SHP77 treated with DMSO at 0.1 percent for 48 hours (cell line): Measurements from ENCODE around the gene ZCCHC7.

Experiments used
- DNase-seq: peaks from one replicate; lab custom pipeline; 2025; lab: John Stamatoyannopoulos, UW

The ZCCHC7 gene

DNA sequence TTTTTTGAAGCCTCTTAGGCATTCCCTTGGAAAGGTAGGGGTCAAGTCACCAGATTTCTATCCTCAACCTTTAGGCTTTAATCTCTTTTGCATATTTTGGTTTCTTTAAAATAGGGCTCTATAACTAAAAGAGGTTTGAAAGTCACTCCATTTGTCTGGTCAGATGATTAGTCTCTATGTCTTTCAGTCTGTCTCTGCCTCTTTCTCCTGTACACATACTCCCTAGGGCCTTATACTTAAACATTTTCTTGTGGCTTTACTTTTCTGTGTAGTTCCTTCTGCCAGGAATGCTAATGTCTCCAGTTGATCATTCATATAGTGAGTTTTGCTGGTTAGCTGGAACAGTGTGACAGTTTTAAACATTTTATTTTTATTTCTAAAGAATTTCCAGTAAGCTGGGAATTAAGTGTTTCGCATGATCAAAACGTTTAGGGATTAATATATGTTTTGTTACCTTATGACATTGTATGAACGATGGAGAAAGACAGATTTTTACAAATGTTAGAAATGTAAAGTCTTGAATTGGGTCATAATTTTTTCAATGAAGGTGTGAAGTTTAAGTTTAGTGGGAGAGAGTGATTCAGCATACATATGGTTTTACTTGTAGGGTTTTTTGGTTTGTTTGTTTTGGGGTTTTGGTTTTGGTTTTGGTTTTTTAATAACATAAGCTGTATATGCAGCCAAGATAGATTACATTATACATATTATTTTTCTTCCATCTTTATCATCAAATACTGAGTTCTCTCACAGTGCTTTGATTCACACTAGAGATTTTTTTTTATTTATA, 90.6 kb downstream of the ZCCHC7 start:
- no peak for DNase-seq

DNA sequence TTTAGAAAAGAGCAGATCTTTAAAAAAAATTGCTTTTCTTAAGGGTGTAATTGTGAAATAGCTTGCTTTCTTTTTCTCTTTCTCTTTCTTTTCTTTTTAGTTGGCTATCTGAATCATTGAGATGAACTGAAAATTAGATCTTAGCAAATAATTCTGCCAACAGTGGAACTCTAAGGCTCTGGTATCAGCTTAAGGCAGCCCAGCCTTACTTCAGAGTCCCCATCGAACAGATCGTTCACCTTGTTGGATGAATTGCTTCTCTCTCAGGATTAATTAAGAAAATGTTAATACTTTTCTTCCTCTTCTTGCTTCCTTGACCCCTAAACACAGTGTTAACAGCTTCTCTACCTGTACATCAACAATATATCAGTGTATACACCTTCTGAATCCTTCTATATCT, 92.1 kb downstream of the ZCCHC7 start:
- DNase-seq: no peak

DNA sequence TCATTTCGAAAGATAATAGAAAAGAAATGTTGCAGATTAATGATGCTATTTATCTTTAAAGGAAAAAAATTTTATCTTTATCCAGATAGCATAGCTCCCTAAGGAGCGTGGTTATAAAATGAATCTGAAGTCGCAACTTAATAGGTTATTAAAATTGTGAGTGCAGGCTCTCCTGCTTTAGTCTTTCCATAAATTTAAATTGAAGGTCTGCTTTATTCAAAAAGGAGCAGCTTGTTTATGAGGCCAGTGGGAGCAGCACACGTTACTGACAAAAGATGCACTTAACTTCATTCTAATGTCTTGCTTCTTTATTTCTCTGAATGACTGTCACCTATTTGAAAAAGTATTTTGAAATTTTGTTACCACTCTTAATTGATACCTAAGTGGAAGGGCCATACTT, 95.0 kb downstream of the ZCCHC7 start:
- no peak for DNase-seq

DNA sequence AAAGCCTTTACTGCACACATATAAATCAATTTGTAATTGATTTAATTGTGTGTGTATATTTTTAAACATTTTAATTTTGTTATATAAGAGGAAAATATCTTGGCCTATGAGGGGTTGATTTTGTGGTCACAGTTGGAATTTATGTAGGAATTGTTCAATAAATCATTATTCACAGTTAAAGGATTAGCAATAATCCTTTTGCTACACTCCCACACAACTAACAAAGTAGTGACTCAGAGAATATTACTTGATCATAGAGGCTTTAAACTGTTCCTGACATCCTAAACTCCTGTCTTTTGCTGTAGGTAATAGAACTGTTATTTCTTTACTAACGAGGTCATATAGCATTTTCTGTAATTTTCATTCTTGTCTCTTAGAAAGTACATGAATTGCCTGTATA, 95.5 kb downstream of the ZCCHC7 start:
- DNase-seq: no peak

DNA sequence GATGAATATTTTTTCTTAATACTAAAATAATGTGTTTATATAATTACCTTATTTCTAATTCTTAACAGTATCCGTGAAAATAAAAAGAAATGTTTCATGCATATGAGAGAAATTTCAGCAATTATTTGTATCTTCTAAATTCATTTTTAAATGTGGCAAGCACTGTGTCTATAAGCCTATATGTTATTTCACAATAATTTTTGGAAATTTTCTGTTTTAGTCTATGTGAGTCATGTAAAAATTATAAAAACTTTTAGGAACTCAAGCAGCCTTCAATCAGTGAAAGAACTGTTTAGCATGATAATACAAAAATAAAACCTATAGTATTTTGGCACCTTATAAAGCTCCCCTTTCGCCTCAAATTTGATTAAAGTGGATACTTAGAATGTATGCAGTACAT, 96.8 kb downstream of the ZCCHC7 start:
- no peak for DNase-seq

DNA sequence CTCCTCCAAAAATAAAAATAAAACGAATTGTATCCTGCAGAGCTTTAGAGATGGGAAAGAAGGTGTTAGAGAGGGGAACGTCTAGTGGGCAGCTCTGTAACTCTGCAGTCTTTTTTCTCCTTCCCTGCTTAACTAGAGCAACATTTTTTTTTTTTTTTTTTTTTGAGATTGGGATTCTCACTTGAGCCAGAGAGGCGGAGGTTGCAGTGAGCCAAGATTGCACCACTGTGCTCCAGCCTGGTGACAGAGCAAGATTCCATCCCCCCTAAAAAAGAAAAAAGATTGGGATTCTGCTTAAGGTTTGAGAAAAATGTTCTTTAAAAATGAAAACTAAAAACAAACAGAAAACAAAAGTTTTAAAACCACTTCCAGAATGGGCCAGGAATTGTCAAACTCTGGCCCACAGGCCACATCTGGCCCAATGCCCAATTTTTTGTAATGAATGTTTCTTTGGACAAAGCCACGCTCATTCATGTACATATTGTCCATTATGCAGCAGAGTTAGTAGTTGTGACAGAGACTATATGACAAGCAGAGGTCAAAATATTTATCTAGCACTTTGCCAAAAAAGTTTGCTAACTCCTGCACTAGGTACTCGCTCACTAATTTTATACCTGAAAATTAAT, 98.5 kb downstream of the ZCCHC7 start:
- no peak for DNase-seq

DNA sequence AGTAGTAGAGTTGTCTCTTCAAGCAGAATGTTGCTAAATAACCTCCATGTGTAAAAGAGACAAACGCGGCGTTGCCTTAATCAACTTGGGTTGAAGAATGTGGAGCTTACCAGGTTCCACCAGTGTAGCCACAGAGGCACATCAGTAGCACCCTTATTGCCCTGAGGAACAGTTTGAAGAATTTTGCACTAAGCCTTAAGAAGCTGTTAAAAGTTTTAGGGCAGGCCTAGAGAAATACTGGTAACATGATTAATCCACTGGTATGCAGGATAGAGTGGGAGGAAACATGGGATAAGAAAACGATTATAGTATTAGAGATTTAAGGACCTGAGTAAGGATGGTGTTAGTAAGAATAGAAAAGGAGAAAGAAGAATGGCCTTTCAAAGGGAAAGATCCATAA, 100.6 kb downstream of the ZCCHC7 start:
- DNase-seq: no peak

DNA sequence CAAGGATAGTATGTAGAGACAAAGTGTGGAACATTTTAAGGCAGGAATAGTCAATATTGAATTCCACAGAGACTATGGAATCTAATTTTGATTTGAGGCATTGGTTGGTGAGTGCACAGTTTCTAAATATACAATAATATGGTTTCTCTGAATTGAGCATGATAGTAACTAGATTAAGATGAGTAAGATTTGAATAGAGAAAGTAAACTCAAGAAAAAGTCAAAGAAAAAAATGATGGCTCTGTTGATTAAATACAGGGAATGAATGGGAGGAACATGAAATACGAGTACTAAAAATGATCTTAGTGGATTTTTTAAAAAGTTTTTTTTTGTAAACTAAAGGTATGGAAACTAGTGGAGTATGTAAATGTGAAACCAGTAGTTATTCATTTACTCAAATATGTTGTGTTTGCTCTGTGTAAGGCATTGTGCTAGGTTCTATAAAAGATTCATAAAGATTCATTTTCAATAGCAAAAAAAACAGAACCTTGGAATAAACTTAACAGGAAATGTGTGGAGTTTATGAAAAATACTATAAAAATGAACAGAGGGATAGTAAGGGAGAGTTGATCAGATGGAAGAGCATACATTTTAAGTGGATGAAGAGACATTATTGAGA, 101.2 kb downstream of the ZCCHC7 start:
- DNase-seq: no peak

DNA sequence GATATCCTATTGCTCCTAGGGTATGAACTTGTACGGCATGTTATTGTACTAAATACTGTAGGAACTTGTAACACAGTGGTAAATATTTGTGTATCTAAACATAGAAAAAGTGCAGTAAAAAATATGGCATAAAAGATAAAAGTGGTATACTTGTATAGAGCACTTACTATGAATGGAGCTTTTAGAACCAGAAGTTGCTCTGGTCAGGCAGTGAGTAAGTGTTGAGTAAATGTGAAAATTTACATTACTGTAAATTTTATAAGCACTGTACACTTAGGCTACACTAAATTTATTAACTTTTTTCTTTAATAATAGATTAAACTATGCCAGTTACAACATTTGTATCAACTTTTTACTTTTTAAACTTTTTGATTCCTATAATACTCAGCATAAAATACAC, 109.1 kb downstream of the ZCCHC7 start:
- DNase-seq: no peak

DNA sequence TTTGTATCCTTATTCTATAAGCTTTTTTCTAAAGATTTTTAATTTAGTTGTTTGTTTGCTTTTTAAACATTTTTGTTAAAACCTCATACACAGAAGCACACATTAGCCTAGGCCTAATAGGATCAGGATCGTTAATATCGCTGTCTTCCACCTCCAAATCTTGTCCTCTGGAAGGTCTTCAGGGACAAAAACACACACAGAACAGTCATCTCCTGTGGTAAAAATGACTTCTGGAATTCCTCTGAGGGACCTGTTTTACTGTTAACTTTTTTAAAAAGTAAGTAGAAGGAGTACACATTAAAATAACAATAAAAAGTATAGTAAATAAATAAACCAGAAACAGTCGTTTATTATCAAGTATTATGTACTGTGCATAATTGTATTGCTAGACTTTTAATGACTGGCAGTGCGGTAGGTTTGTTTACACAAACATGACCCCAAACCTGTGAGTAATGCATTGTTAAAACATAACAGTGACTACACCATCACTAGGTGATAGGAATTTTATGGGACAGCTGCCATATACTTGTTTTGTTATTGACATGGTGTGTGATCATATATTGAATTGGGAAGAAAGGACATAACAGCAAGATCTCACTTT, 109.6 kb downstream of the ZCCHC7 start:
- no peak for DNase-seq

DNA sequence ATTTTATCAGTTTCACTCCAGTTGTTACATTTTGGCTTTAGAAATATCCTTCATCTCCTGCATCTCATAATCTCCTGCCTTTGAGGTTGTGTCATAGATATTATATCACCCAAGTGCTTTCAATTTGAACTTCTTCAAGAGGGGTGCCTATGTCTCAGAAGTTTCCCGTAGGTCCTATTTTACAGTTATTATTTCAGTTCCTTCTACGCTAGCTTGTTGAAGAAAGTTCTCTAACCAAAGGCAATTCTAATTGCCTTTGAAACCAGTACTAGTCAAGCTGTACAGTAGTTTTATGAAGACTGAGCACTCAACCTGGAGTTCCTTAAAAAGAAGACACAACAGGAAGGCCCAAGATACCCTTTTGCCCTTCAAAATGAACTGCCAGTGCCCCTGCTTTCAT, 116.4 kb downstream of the ZCCHC7 start:
- no peak for DNase-seq

DNA sequence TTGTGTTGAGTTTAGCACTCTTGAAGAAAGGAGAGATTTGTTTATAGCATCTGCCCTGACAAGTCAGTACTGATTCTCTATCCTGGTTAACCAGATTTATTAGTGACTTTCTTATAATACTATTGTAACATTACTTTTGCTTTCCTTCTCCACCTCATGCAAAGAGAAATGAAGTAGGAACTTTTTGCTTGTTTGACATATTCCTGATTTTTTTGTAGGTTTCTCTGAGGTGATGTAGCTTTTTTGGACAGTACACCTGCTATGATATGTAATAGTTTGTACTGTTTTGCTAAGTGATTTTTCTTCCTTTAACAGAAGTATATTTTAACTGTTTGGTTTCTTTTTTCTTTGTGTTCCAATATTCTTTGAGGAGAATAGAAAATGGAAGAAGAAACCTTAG, 117.7 kb downstream of the ZCCHC7 start:
- DNase-seq: no peak

DNA sequence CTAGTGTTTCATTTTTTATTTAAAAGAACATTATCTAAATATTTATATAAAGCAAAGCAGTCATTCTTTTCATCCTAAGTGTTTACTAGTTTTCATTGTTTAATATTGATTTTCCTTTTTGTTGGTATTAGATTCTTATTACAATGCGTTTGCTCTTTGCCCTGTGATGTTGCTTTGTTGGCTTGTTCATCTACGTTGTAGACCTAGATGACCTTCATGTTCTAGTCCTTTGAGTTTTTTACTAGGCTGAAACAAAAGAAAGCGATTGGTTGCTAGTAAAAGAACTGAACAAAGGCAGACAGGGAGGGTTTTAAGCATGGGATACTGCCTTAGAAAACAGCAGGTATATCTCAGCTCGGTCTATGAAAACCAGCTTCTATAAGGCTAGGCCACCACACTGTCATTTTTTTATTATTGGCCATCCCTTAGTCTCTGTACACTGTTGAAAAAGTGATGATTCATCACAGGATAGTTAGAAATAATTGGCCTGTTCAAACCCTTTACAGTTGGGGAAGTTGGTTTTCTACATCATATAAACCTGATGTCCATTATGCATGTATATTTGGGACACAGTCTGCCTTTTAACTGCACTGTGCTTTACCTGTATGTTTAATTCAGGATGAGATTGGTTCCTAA, 119.0 kb downstream of the ZCCHC7 start:
- DNase-seq: no peak

DNA sequence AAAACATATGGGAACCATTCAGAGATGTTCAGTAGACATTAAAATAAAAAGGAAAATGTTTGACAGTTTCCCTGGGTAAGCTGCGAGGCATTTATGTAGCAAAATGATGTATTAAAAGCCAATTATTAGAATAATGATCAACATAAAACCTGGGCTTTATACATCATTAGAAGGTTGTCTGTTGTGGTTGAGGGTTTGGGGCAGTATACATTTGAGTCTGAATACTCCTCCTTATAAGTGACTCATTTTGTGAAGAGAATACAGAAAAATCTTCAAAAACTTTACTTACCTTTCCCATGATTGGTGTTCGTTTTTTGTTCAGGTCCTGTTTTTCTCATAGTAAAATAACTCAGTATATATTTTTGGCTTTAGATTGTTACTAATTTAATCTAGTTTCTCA, 119.5 kb downstream of the ZCCHC7 start:
- DNase-seq: no peak

DNA sequence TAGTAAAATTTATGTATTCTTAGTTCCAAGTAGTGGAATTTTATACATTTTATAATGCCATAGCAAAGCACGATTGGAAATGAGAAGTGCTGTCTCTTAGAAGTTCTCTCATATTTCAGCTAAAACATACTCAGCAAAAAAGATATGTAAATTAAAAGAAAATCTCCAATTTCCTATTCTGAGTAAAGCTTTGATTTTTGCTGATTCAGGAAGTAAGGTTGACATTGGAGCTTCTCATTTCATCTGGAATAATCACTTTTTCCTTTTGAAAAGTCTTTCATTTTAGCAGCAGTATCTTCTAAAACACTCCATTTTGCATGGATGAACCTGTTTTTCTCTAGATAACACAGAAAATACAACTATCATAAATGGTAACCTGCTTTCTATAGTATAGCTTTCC, 121.0 kb downstream of the ZCCHC7 start:
- DNase-seq: no peak

DNA sequence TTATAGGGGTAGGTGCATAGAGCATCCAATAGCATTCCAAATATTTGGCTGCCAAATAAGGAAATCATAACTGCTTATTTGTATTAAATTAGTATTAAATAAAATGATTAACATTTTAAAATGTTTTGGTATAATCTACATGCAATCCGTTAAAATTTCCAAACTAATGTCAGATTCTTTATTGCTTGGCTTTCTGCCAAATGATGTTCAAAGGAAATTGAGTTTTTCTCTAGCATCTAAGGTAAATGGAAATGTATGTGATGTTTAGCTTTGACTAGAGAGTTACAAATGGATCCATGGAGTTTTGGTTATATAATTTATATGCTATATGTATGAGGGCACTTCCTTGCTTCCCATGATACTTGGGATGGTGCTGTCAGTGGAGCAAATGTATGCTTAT, 121.7 kb downstream of the ZCCHC7 start:
- DNase-seq: no peak

DNA sequence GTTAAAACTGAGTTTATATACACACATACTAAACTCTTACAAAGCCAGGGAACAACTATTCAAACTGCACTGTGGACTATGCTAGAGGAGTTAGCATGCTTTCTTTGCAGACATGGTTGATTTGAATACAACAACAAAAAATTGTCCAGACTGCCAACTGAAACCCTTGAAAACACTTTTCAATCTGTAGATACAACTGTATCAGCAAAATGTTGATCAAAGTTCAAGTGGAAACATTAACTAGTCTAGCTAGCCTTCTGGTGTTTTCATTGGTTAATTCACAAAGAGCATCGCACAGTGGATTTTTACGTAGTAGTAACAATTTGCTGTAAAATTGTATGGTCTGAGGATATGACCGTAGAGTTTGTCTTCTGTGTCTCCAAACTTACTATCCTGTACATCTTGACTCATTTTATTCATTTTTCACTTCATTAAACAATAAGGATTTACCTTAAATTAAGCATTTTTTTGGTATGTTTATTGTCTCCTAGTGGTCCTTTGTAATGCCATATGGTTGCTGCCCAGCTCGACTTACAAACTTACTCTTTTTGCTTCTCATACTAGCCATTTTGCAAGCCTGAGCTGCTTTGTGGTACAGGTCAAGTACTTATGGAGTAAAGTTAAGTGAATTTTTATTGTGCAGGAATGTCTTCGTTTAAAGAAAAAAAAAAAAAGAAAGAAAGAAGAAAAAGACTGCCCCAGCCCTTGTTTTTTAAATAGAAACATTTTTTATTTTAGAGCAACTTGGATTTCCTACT, 123.4 kb downstream of the ZCCHC7 start:
- no peak for DNase-seq

DNA sequence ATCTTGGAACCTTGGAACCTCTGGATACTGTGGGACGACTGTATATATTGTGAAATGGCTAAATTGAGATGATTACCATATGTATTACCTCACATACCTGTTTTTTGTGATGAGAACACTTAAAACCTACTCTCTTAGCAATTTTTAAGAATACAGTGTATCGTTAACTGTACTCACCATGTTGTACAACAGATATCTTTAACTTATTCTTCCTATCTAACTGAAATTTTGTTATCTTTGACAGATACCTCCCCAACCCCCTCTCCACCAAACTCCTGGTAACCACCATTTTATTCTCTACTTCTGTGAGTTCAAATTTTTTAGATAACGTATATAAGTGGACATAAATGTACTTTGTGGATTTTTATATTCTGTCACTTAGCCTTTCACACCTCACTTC, 126.5 kb downstream of the ZCCHC7 start:
- DNase-seq: no peak

DNA sequence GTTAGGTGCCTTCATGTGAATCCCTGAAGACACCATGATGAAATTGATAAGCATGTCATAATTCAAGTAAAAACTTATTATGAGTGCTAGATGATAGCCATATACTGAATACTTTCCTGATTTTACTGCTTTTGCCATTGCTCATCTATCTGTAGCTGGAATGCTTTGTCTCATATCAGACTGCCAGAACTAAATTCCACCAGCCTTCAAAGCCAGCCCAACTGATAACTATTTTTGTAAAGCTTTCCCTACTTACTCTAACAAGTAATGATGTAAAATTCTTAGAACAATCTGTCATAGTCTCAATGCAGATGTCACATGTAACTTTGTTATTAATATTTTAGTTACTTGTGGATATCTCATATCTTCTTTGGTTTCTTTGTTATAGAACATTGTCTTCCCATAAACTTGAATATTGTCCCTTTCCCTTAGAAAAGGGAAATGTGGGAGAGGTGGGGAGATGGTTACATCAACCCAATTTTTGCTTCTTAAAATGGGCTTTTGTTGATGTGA, 128.3 kb downstream of the ZCCHC7 start:
- DNase-seq: no peak

DNA sequence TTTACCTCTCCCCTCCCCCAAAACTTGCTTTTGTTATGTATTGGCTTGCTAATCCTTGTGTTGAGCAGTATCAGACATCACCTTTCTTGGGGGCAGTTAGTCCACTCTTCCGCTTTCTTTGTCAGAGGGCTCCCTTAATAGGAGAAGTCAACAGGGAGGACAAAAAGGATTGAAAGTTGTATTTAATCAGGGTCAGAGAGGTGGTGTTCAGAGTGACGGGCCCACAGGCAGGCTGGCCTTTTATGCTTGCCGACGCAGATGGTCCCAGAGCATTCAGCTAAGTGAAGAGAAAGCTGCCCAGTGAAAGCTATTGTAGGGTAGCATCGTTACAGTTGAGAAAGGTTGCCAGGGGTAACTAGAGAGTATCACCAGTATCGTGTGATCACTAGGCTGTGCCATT, 131.1 kb downstream of the ZCCHC7 start:
- no peak for DNase-seq

DNA sequence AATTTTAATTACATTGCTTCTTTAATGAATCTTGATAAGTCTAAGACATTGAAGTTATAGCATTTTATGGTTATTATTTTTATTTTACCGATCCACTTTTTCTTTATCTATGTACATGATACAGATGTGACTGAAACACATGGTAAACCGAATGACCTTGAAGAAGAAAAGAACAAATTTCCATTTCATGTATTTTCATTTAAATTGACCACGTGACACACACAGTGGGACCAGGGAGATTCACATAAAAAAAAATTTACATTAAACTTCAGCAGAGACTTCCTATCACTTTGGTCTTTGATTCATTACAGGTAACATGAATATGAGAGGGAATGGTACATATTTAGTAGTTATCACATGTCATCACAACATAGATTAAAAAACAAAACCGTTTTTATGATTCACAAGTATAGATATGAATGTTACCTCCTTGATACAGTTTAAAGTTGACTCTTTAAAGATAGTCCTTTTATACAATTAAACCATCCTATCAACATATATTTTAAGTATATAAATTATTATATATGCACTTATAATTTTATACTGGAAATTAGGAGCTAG, 133.1 kb downstream of the ZCCHC7 start:
- no peak for DNase-seq
